GM21367 (cell line): ENCODE data around the gene MPRIP.

Experiments used
- ATAC-seq: cut with Tn5 transposase; IDR thresholded peaks from one replicate; pipeline ENCODE4 v1.9.1; 2021; ENCODE audit not compliant: unreplicated experiment

Gene MPRIP

GRCh38 chr17:17028059-17028877 is 14.0 kb upstream of the MPRIP start:
- no peak for ATAC-seq

- ATAC-seq: no peak
Measured at GRCh38 chr17:17028878-17029535, 13.2 kb upstream of the MPRIP start.

- ATAC-seq: no peak
Measured at GRCh38 chr17:17029938-17030337, 12.3 kb upstream of the MPRIP start.

- no peak for ATAC-seq
Measured at GRCh38 chr17:17030515-17031211, 11.6 kb upstream of the MPRIP start.

- ATAC-seq: no peak
Measured at GRCh38 chr17:17032131-17032692, 10.0 kb upstream of the MPRIP start.

GRCh38 chr17:17033466-17033865 is 8.8 kb upstream of the MPRIP start:
- ATAC-seq: no peak

GRCh38 chr17:17034026-17034425 is 8.2 kb upstream of the MPRIP start:
- no peak for ATAC-seq

GRCh38 chr17:17034496-17035075 is 7.7 kb upstream of the MPRIP start:
- ATAC-seq: no peak

GRCh38 chr17:17035490-17035889 is 6.8 kb upstream of the MPRIP start:
- no peak for ATAC-seq

- ATAC-seq: no peak
Measured at GRCh38 chr17:17035920-17036523, 6.2 kb upstream of the MPRIP start.

GRCh38 chr17:17036524-17036998 is 5.7 kb upstream of the MPRIP start:
- ATAC-seq: no peak

GRCh38 chr17:17039911-17040310 is 2.3 kb upstream of the MPRIP start:
- no peak for ATAC-seq

GRCh38 chr17:17041018-17041521 is 1.2 kb upstream of the MPRIP start:
- no peak for ATAC-seq

GRCh38 chr17:17041571-17042383 is 480 bp upstream of the MPRIP start:
- ATAC-seq: peak; percentile 89

- ATAC-seq: no peak
Measured at GRCh38 chr17:17042851-17043460, 699 bp downstream of the MPRIP start.

GRCh38 chr17:17043461-17044271 is 1.4 kb downstream of the MPRIP start:
- no peak for ATAC-seq

GRCh38 chr17:17044846-17045561 is 2.7 kb downstream of the MPRIP start:
- no peak for ATAC-seq

- no peak for ATAC-seq
Measured at GRCh38 chr17:17048106-17048505, 5.8 kb downstream of the MPRIP start.
